Measurements from ENCODE around the gene TRAIP. TPM values are rescaled to one million over a fixed set of nuclear protein-coding genes. Genes with fewer than 3 reads are reported as not detected.

The TRAIP gene
- total RNA-seq, 1 experiment from 2014 or later: 9.3 TPM

- no peaks in the 10 kb centered on the region for H3K4me1 Mint-ChIP-seq (ENCODE audit: insufficient read depth, unreplicated experiment)
- intact Hi-C loops (cut with micrococcal nuclease): no loop called here
- no TSS peak for BruUV-seq (replicated peaks)
- no peak overlapping the region for H3K4me3 Mint-ChIP-seq (ENCODE audit: unreplicated experiment)
- no peaks in the 10 kb centered on the region for H3K9me3 Mint-ChIP-seq (ENCODE audit: unreplicated experiment)
- no peaks in the 10 kb centered on the region for H3K36me3 Mint-ChIP-seq (ENCODE audit: insufficient read depth, unreplicated experiment)
- H3K27ac Mint-ChIP-seq (ENCODE audit: low read depth, unreplicated experiment): no peak overlapping the region
- no peaks in the 10 kb centered on the region for H3K27me3 Mint-ChIP-seq (ENCODE audit: insufficient read depth, unreplicated experiment)
- no peak for TF ChIP-seq CTCF (IDR thresholded peaks at IDR 0.05; ENCODE audit: unreplicated experiment)
- POLR2A ChIA-PET: interaction anchor here (0.6 to 1.5 kb wide), 3 partner anchors 42 to 386 kb away, joined by 3 read pairs; partner anchors contain the start of gene INKA1
- CTCF ChIA-PET: interaction anchor here (0.7 to 11.3 kb wide), 2 partner anchors 59 to 78 kb away, joined by 4 to 143 read pairs; partner anchors contain the start of gene MST1R
- no peak for DNase-seq (ENCODE audit: unreplicated experiment)
Measured at GRCh38 chr3:49845694-49846093, 10.7 kb downstream of the TRAIP start.

- intact Hi-C loops (cut with micrococcal nuclease): no loop called here
- Mint-ChIP-seq H3K27me3 (ENCODE audit: insufficient read depth, unreplicated experiment) (no peaks in the 10 kb centered on the region), H3K4me1 (ENCODE audit: insufficient read depth, unreplicated experiment) (no peaks in the 10 kb centered on the region), H3K9me3 (ENCODE audit: unreplicated experiment) (no peaks in the 10 kb centered on the region), H3K4me3 (ENCODE audit: unreplicated experiment) (no peak overlapping the region), H3K27ac (ENCODE audit: low read depth, unreplicated experiment) (no peak overlapping the region), H3K36me3 (ENCODE audit: insufficient read depth, unreplicated experiment) (no peaks in the 10 kb centered on the region)
- ChIA-PET POLR2A (interaction anchor here (0.6 to 0.7 kb wide), 2 partner anchors 48 to 94 kb away, joined by 3 read pairs; no protein-coding TSS in a partner anchor), CTCF (interaction anchor here (0.7 to 11.3 kb wide), 3 partner anchors 12 to 60 kb away, joined by 3 to 143 read pairs (median 3); partner anchors contain the start of genes INKA1, MST1R and TRAIP)
- no peak for DNase-seq (ENCODE audit: unreplicated experiment)
- TF ChIP-seq CTCF (IDR thresholded peaks at IDR 0.05; ENCODE audit: unreplicated experiment): no peak
- BruUV-seq (replicated peaks): no TSS peak
Measured at GRCh38 chr3:49844464-49845183, 11.7 kb downstream of the TRAIP start.

DNA sequence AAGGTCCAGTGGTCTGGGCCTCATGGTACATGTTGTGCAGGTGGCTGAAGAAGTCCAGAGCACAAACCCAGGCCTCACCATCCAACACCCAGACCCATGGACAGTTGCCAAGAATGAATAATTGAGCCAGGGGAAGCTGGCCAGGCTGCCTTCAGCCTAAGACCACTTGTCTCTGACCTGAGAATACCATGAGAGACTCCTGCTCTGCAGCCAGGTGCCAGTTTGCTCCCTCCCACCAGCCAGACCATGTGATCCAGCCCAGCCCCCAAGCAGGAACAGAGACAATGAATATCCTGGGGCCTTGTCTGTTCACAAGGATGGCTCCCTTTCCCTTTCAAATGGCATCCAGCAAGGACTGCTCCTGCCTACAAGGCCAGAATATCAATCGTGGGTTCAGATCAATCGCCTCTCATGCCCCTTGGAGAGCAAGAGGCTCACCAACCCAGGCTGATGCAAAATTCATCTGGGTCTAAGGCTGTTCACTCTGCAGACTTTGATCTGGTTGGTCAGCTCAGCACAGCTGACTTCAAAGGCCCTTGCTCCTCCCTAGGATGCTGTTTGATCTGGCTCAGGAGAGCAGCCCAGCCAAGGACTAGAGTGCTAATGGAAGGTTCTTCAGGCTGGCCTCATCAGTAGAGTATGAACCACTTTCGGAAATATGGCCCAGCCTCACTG, 13.4 kb downstream of the TRAIP start:
- no peak overlapping the region for H3K27ac Mint-ChIP-seq (ENCODE audit: low read depth, unreplicated experiment)
- no peaks in the 10 kb centered on the region for H3K4me1 Mint-ChIP-seq (ENCODE audit: insufficient read depth, unreplicated experiment)
- intact Hi-C loops (cut with micrococcal nuclease): no loop called here
- no TSS peak for BruUV-seq (replicated peaks)
- no peaks in the 10 kb centered on the region for H3K27me3 Mint-ChIP-seq (ENCODE audit: insufficient read depth, unreplicated experiment)
- ChIA-PET POLR2A (interaction anchor here (0.9 kb wide), 2 partner anchors 39 to 68 kb away, joined by 3 read pairs; no protein-coding TSS in a partner anchor), CTCF (interaction anchor here (9.9 to 11.3 kb wide), 2 partner anchors 38 to 62 kb away, joined by 143 to 201 read pairs; partner anchors contain the start of genes CDHR4, INKA1 and MST1R)
- no peaks in the 10 kb centered on the region for H3K9me3 Mint-ChIP-seq (ENCODE audit: unreplicated experiment)
- no peak for DNase-seq (ENCODE audit: unreplicated experiment)
- TF ChIP-seq CTCF (IDR thresholded peaks at IDR 0.05; ENCODE audit: unreplicated experiment): no peak
- no peak overlapping the region for H3K4me3 Mint-ChIP-seq (ENCODE audit: unreplicated experiment)
- no peaks in the 10 kb centered on the region for H3K36me3 Mint-ChIP-seq (ENCODE audit: insufficient read depth, unreplicated experiment)

DNA sequence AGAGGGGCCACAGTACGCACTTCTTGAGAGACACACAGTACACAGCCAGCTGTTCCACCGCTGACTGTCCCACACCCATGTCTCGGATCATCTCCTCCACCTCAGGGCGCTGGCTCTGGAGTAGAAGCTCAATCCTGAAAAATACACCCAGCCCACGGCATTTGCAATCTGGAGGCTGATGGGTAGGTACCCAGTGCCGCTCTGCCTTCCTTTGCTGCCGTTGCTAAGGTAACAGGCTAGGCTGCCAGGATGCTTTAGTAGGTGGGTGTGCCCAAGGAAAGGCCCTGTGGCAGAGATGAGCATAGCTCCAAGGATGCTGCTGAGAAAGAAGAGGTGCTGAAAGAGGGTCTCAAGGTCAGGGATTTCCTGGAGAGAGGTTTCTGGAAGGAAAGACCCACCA, 14.6 kb downstream of the TRAIP start:
- DNase-seq (ENCODE audit: unreplicated experiment): no peak
- Mint-ChIP-seq H3K27ac (ENCODE audit: low read depth, unreplicated experiment) (no peak overlapping the region), H3K9me3 (ENCODE audit: unreplicated experiment) (no peaks in the 10 kb centered on the region), H3K4me1 (ENCODE audit: insufficient read depth, unreplicated experiment) (no peaks in the 10 kb centered on the region), H3K27me3 (ENCODE audit: insufficient read depth, unreplicated experiment) (no peaks in the 10 kb centered on the region), H3K4me3 (ENCODE audit: unreplicated experiment) (no peak overlapping the region), H3K36me3 (ENCODE audit: insufficient read depth, unreplicated experiment) (no peaks in the 10 kb centered on the region)
- ChIA-PET POLR2A (no interaction called here), CTCF (interaction anchor here (0.6 to 11.3 kb wide), 8 partner anchors 10 to 88 kb away, joined by 3 to 201 read pairs (median 3); partner anchors contain the start of genes CDHR4, INKA1, MON1A and MST1R)
- intact Hi-C loops (cut with micrococcal nuclease): no loop called here
- no peak for TF ChIP-seq CTCF (IDR thresholded peaks at IDR 0.05; ENCODE audit: unreplicated experiment)
- no TSS peak for BruUV-seq (replicated peaks)

Measured in MCF 10A (cell line).